Tibial nerve (tissue), 4 donors: ENCODE measurements around the gene EHF. TPM values are rescaled to one million over a fixed set of nuclear protein-coding genes. Genes with fewer than 3 reads are reported as not detected.

ENCODE experiments used
- DNase-seq, 2 donors: peaks; one replicate each; pipeline ENCODE4 v3.0.0-alpha.2; 2019; ENCODE audit warnings: low spot score in 2 of 2
- H3K27ac ChIP-seq, 4 donors: fragments of 200-600 bp; sonication (generic) in 3 of 4; one replicate each; pipeline ENCODE4 v1.5.1; 2017 to 2019; ENCODE audit warnings: mild to moderate bottlenecking in 1 of 4
- H3K27me3 ChIP-seq, 2 donors: fragments of 200-600 bp; sonication (generic) in 1 of 2; one replicate each; pipeline versions ENCODE4 v1.5.1 to v1.6.0; 2017 to 2019
- H3K36me3 ChIP-seq, 3 donors: fragments of 200-600 bp; sonication (generic); one replicate each; pipeline ENCODE4 v1.5.1; 2018 to 2019
- H3K4me1 ChIP-seq, 4 donors: fragments of 200-600 bp; sonication (generic) in 3 of 4; one replicate each; pipeline ENCODE4 v1.5.1; 2017 to 2019
- H3K4me3 ChIP-seq, 4 donors: fragments of 200-600 bp; sonication (generic) in 3 of 4; one replicate each; pipeline ENCODE4 v1.5.1; 2017 to 2019; ENCODE audit warnings: mild to moderate bottlenecking in 1 of 4, moderate library complexity in 1 of 4
- H3K9me3 ChIP-seq, 4 donors: fragments of 200-600 bp; sonication (generic) in 3 of 4; one replicate each; pipeline ENCODE4 v1.5.1; 2017 to 2019
- EP300 ChIP-seq, 2 donors: sonication (generic); formaldehyde crosslinking; IDR thresholded peaks; one replicate each; pipeline ENCODE4 v1.6.1; 2017; ENCODE audit warnings: antibody characterized with exemption in 2 of 2, mild to moderate bottlenecking in 1 of 2
- POLR2A ChIP-seq, 2 donors: fragments of 450-650 bp; IDR thresholded peaks; one replicate each; pipeline ENCODE4 v1.6.1; 2017; ENCODE audit warnings: antibody characterized with exemption in 2 of 2, mild to moderate bottlenecking in 2 of 2, moderate library complexity in 2 of 2
- WGBS, 2 donors: methylation state at CpG; one replicate each; pipeline ENCODE4 v1.1.5; 2018; 5-methylcytosine and 5-hydroxymethylcytosine counted together
- total RNA-seq, 4 donors: library from RNA; depleted of rRNA; stranded (reverse); fragments of >200 nt; gene quantifications; one replicate each; pipeline ENCODE4 v1.1.0, GENCODE V29; 2016
- TF ChIP-seq, protein P1 (sequence below), 5 experiments: fragments of 200-600 bp in 3 of 5; fragments of 450-650 bp in 2 of 5; sonication (generic) in 3 of 5; IDR thresholded peaks; one replicate each; pipeline ENCODE4 v1.5.1; 2016 to 2019; ENCODE audit warnings: antibody characterized with exemption in 5 of 5, mild to moderate bottlenecking in 3 of 5, moderate library complexity in 2 of 5

Gene EHF
- total RNA-seq, 4 donors from 2014 or later, result 0.22 TPM; not detected in 3

- H3K4me1 ChIP-seq, result peaks cover 0 to 14% (median 6%) of the 10 kb centered on the region in 4 donors
- H3K9me3 ChIP-seq, result no peaks in the 10 kb centered on the region
- no peak for DNase-seq
- no peak for TF ChIP-seq EP300 (IDR thresholded peaks at IDR 0.05)
- no peak for TF ChIP-seq POLR2A (IDR thresholded peaks at IDR 0.05)
- TF ChIP-seq, protein P1, sequence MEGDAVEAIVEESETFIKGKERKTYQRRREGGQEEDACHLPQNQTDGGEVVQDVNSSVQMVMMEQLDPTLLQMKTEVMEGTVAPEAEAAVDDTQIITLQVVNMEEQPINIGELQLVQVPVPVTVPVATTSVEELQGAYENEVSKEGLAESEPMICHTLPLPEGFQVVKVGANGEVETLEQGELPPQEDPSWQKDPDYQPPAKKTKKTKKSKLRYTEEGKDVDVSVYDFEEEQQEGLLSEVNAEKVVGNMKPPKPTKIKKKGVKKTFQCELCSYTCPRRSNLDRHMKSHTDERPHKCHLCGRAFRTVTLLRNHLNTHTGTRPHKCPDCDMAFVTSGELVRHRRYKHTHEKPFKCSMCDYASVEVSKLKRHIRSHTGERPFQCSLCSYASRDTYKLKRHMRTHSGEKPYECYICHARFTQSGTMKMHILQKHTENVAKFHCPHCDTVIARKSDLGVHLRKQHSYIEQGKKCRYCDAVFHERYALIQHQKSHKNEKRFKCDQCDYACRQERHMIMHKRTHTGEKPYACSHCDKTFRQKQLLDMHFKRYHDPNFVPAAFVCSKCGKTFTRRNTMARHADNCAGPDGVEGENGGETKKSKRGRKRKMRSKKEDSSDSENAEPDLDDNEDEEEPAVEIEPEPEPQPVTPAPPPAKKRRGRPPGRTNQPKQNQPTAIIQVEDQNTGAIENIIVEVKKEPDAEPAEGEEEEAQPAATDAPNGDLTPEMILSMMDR (IDR thresholded peaks at IDR 0.05), result no peak
- H3K4me3 ChIP-seq, result no peak overlapping the region
- H3K36me3 ChIP-seq, result no peaks in the 10 kb centered on the region
- H3K27ac ChIP-seq, result no peak overlapping the region
- WGBS, 2 donors, result 67 to 76% methylated on average over 2 of the region's 2 CpGs
- peaks cover 0 to 37% of the 10 kb centered on the region in 2 donors for H3K27me3 ChIP-seq
Measured at GRCh38 chr11:34649597-34649996, 28.7 kb downstream of the EHF start.

DNA sequence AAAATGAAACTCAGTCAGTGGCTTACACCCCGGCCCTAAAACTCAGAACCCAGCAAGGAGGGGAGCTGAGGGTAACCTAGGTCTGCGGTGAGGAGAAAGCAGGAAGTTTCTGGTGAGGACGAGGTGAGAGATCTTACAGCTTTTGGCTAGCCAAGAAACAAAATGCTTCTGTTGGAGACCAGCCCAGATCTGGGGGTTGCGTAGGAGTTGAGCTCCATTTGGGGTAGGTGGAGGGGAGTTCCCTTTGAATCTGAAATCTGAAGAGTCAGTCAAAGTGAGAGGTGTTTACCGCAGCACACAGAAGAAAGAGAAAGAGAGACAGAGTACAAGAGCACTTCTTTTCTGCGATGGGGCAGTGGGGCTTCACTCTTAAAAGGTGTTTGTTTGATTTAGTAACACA lies 29.6 kb downstream of the EHF start:
- DNase-seq, result no peak
- 62 to 64% methylated on average over 6 of the region's 6 CpGs for WGBS, 2 donors
- H3K27ac ChIP-seq, result no peak overlapping the region
- H3K36me3 ChIP-seq, result no peaks in the 10 kb centered on the region
- TF ChIP-seq EP300 (IDR thresholded peaks at IDR 0.05), result no peak
- TF ChIP-seq, protein P1 (IDR thresholded peaks at IDR 0.05), result no peak
- TF ChIP-seq POLR2A (IDR thresholded peaks at IDR 0.05), result no peak
- H3K4me3 ChIP-seq, result no peak overlapping the region
- peaks cover 0 to 20% (median 6%) of the 10 kb centered on the region in 4 donors for H3K4me1 ChIP-seq
- no peaks in the 10 kb centered on the region for H3K9me3 ChIP-seq
- peaks cover 0 to 37% of the 10 kb centered on the region in 2 donors for H3K27me3 ChIP-seq

- no peak for DNase-seq
- Histone ChIP-seq H3K27ac (no peak overlapping the region), H3K36me3 (no peaks in the 10 kb centered on the region), H3K9me3 (no peaks in the 10 kb centered on the region), H3K4me1 (peaks cover 0 to 20% (median 6%) of the 10 kb centered on the region in 4 donors), H3K27me3 (peaks cover 0 to 31% of the 10 kb centered on the region in 2 donors), H3K4me3 (no peak overlapping the region)
- WGBS, 2 donors, result 65 to 69% methylated on average over 3 of the region's 3 CpGs
- TF ChIP-seq, protein P1 (IDR thresholded peaks at IDR 0.05), result no peak
- no peak for TF ChIP-seq POLR2A (IDR thresholded peaks at IDR 0.05)
- TF ChIP-seq EP300 (IDR thresholded peaks at IDR 0.05), result no peak
Measured at GRCh38 chr11:34651551-34651950, 30.7 kb downstream of the EHF start.

GRCh38 chr11:34652191-34652973 lies 31.5 kb downstream of the EHF start:
- Histone ChIP-seq H3K27me3 (peaks cover 0 to 31% of the 10 kb centered on the region in 2 donors), H3K36me3 (no peaks in the 10 kb centered on the region), H3K4me3 (no peak overlapping the region), H3K27ac (no peak overlapping the region), H3K9me3 (no peaks in the 10 kb centered on the region), H3K4me1 (peaks cover 0 to 20% (median 6%) of the 10 kb centered on the region in 4 donors)
- TF ChIP-seq, protein P1 (IDR thresholded peaks at IDR 0.05), result no peak
- TF ChIP-seq EP300 (IDR thresholded peaks at IDR 0.05), result no peak
- no peak for TF ChIP-seq POLR2A (IDR thresholded peaks at IDR 0.05)
- WGBS, 2 donors, result 72 to 81% methylated on average over 6 of the region's 6 CpGs
- DNase-seq, result no peak

DNA sequence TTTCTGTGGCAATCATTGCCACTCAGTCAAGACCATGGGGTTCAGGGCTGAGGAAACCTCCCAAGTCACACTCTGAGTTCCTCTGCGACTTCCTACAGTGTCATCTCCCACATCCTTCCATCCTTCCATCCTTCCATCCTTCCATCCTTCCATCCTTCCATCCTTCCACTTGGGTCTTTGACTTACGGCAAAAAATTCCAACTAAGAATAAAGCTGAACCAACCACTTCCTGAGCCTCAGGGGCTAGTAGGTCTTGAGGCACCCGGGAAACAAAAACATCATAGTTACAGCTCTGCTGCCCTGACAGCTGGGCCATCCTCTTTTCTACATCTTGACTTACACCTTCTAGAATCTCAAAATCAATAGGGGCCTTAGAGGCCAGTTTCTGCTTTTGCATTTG lies 32.1 kb downstream of the EHF start:
- TF ChIP-seq, protein P1 (IDR thresholded peaks at IDR 0.05), result no peak
- no peak for TF ChIP-seq POLR2A (IDR thresholded peaks at IDR 0.05)
- TF ChIP-seq EP300 (IDR thresholded peaks at IDR 0.05), result no peak
- H3K4me3 ChIP-seq, result no peak overlapping the region
- 73 to 81% methylated on average over 3 of the region's 3 CpGs for WGBS, 2 donors
- H3K9me3 ChIP-seq, result no peaks in the 10 kb centered on the region
- H3K27ac ChIP-seq, result no peak overlapping the region
- peaks cover 0 to 20% (median 6%) of the 10 kb centered on the region in 4 donors for H3K4me1 ChIP-seq
- peaks cover 0 to 31% of the 10 kb centered on the region in 2 donors for H3K27me3 ChIP-seq
- DNase-seq, result no peak
- no peaks in the 10 kb centered on the region for H3K36me3 ChIP-seq
